ENCODE measurements around the gene ZBTB7C. TPM values are rescaled to one million over a fixed set of nuclear protein-coding genes. Genes with fewer than 3 reads are reported as not detected.

Gene ZBTB7C
- total and polyA plus RNA-seq, 2 of the 4 experiments (the other 2 are of a cell fraction): not detected

DNA sequence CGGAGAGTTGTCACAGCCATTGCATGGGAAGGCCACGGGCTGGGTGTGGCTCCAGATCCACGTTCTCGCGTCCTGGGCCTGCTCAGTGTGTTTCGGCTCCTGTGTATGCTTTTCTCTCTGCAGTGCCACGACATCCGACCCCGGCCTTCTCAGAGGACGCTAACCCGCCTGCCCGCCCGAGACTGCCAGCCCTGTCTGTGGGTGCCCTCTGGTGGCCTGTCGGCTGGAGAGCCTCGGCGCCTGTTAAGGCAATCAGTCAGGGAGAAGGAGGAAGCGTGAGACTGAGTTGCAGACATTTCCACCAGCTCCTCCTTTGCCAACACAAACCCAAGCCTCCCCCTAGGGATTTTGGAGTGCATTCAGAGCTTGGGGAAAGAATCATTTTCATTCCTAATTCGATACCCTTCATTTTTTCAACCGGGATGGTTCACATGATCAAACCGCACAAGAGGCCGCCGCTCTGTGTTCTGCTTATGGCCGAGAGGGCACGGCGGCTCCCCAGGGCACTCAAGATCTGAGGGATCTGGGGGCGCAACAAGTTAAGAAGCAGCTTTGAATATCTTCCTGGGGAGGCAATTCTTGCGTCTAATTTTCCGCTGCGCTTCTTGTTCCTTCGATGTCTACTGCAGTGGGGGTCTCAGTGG, 37.5 kb upstream of the ZBTB7C start:
- Histone ChIP-seq H3K4ac (ENCODE audit: low read depth, low read length) (no peak overlapping the region), H4K20me1 (ENCODE audit: insufficient read depth, low read length) (no peaks in the 10 kb centered on the region), H2AFZ (replicated peaks; ENCODE audit: low read length, poor library complexity) (peak overlapping the region; percentile 89), H3K36me3 (ENCODE audit: control insufficient read depth, insufficient read depth, low read length) (no peaks in the 10 kb centered on the region), H3K4me1 (ENCODE audit: control insufficient read depth, insufficient read depth, low read length) (no peaks in the 10 kb centered on the region), H3K79me1 (ENCODE audit: low read depth in 1 of 2, low read length in 2 of 2) (no peaks in the 10 kb centered on the region), H2AK5ac (ENCODE audit: low read depth, low read length) (no peak overlapping the region), H2AK9ac (replicated peaks; ENCODE audit: low read depth, low read length, poor library complexity) (no peak overlapping the region), H3K27me3 (ENCODE audit: control insufficient read depth, insufficient read depth, low read length) (peaks cover 60% of the 10 kb centered on the region), H3K23ac (ENCODE audit: low read depth, low read length) (0 out of 2 replicates have a peak overlapping the region, but pooled peaks have one; percentile 52), H4K91ac (ENCODE audit: insufficient read depth, low read depth, low read length) (no peak overlapping the region), H2BK15ac (ENCODE audit: low read depth, low read length) (no peak overlapping the region), H4K5ac (ENCODE audit: low read depth, low read length) (no peak overlapping the region), H3K14ac (replicated peaks; ENCODE audit: low read depth, low read length) (no peak overlapping the region), H3K9me3 (ENCODE audit: control insufficient read depth, insufficient read depth, low read length) (no peaks in the 10 kb centered on the region), H3K9me1 (ENCODE audit: insufficient read depth, low read length) (no peaks in the 10 kb centered on the region), H3K56ac (ENCODE audit: extremely low read depth, insufficient read depth, low read length) (no peak overlapping the region), H2BK5ac (ENCODE audit: low read depth, low read length, poor library complexity, severe bottlenecking) (no peak overlapping the region), H2BK120ac (ENCODE audit: low read depth, low read length) (no peak overlapping the region), H3K27ac (ENCODE audit: insufficient read depth, low read length) (no peak overlapping the region), H3K18ac (ENCODE audit: low read depth, low read length) (no peak overlapping the region), H4K8ac (ENCODE audit: low read depth in 2 of 2, low read length in 2 of 2) (no peak overlapping the region), H3K4me2 (ENCODE audit: low read depth, low read length) (peak overlapping the region; percentile 13; the same call in 1 of the 2 replicates), H3K9ac (ENCODE audit: low read depth, low read length) (no peak overlapping the region), H2BK20ac (ENCODE audit: low read depth, low read length) (no peak overlapping the region), H3K4me3 (ENCODE audit: insufficient read depth, low read depth, low read length) (no peak overlapping the region)
- POLR2A ChIA-PET (ENCODE audit: unreplicated experiment): no interaction called here
- ATAC-seq (ENCODE audit: low read depth) (peak; percentile 92), DNase-seq (peak; percentile 50)
- CTCF ChIA-PET: interaction anchor here (1.0 to 2.4 kb wide), 6 partner anchors 8 to 670 kb away, joined by 3 to 20 read pairs (median 3); no protein-coding TSS in a partner anchor
- no TSS peak for BruUV-seq (replicated peaks)
- intact Hi-C loops (cut with micrococcal nuclease): loop anchor here (1.0 to 10.0 kb wide), 2 partner anchors 415 to 672 kb away; no protein-coding TSS in a partner anchor
- 62% methylated on average over 6 of the region's 30 CpGs; no CpG with 5 or more reads in 1 of the 2 experiments for WGBS, 2 experiments (ENCODE audit: extremely low coverage in 2 of 2, insufficient read length in 1 of 2)
- dilution Hi-C loops (cut with HindIII; ENCODE audit: low sequenced_read_pairs, unreplicated experiment): no loop called here
- TF ChIP-seq BHLHE40 (IDR thresholded peaks at IDR 0.05; ENCODE audit: low read depth, low read length): no peak
- TF ChIP-seq, protein P1, sequence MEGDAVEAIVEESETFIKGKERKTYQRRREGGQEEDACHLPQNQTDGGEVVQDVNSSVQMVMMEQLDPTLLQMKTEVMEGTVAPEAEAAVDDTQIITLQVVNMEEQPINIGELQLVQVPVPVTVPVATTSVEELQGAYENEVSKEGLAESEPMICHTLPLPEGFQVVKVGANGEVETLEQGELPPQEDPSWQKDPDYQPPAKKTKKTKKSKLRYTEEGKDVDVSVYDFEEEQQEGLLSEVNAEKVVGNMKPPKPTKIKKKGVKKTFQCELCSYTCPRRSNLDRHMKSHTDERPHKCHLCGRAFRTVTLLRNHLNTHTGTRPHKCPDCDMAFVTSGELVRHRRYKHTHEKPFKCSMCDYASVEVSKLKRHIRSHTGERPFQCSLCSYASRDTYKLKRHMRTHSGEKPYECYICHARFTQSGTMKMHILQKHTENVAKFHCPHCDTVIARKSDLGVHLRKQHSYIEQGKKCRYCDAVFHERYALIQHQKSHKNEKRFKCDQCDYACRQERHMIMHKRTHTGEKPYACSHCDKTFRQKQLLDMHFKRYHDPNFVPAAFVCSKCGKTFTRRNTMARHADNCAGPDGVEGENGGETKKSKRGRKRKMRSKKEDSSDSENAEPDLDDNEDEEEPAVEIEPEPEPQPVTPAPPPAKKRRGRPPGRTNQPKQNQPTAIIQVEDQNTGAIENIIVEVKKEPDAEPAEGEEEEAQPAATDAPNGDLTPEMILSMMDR (conservative IDR thresholded peaks at IDR 0.05; ENCODE audit: low read depth, low read length): peak; percentile 86
- TF ChIP-seq SMC3 (IDR thresholded peaks at IDR 0.05; ENCODE audit: low read depth, low read length): peak; percentile 79
- TF ChIP-seq CHD1 (IDR thresholded peaks at IDR 0.05; ENCODE audit: low read depth, low read length): no peak
- peak; percentile 87 for TF ChIP-seq RAD21 (IDR thresholded peaks at IDR 0.05; ENCODE audit: low read length)
- in situ Hi-C loops (cut with MboI; ENCODE audit: low sequenced_read_pairs): loop anchor here (5.0 to 10.0 kb wide), 2 partner anchors 414 to 672 kb away; no protein-coding TSS in a partner anchor
